GM21737 (cell line): ENCODE measurements around the gene NPDC1.

Experiments used
- ATAC-seq: cut with Tn5 transposase; IDR thresholded peaks from one replicate; pipeline ENCODE4 v1.9.1; 2021; ENCODE audit warnings: mild to moderate bottlenecking, moderate library complexity; ENCODE audit not compliant: unreplicated experiment

The NPDC1 gene

DNA sequence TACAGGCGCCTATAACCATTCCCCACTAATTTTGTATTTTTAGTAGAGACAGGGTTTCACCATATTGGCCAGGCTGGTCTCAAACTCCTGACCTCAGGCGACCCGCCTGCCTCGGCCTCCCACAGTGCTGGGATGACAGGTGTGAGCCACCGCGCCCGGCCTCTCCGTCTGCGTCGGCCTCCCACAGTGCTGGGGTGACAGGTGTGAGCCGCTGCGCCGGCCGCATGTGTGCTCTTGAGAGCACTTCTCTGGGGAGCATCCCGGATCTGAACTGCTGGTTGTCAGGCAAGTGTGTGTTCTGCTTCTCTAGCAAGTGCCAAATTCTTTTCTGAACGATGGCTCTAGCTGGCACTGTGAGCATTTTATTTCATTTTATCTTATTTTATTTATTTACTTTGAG is 11.6 kb upstream of the NPDC1 start:
- ATAC-seq: no peak

DNA sequence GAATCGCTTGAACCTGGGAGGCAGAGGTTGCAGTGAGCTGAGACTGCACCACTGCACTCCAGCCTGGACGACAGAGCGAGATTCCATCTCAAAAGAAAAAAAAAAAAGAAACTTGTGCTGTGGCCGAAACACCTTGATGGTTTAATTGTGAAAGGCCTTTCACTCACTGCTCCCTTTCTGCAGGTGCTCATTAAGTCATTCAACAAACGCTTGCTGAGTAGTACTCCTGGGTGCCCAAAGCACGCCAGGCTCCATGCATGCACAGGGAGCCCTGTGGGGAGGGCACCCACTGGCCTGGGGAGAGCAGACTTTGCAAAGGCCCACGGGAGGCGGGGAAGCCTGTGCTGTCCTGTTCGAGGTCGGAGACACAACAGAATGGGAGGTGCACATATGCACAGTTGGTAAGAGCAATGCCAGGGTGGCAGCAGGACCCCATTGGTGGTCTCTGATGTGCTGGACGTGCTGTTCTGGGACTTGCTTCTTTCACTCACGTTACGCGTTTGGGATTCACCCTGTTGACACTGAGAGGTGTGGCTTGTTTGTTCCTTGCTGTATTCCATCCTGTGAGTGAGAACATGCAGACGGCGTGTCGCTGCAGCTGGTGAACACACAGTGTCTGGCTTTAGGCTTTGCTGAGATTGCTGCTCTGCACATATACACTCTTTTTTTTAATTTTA is 10.9 kb upstream of the NPDC1 start:
- ATAC-seq: no peak

DNA sequence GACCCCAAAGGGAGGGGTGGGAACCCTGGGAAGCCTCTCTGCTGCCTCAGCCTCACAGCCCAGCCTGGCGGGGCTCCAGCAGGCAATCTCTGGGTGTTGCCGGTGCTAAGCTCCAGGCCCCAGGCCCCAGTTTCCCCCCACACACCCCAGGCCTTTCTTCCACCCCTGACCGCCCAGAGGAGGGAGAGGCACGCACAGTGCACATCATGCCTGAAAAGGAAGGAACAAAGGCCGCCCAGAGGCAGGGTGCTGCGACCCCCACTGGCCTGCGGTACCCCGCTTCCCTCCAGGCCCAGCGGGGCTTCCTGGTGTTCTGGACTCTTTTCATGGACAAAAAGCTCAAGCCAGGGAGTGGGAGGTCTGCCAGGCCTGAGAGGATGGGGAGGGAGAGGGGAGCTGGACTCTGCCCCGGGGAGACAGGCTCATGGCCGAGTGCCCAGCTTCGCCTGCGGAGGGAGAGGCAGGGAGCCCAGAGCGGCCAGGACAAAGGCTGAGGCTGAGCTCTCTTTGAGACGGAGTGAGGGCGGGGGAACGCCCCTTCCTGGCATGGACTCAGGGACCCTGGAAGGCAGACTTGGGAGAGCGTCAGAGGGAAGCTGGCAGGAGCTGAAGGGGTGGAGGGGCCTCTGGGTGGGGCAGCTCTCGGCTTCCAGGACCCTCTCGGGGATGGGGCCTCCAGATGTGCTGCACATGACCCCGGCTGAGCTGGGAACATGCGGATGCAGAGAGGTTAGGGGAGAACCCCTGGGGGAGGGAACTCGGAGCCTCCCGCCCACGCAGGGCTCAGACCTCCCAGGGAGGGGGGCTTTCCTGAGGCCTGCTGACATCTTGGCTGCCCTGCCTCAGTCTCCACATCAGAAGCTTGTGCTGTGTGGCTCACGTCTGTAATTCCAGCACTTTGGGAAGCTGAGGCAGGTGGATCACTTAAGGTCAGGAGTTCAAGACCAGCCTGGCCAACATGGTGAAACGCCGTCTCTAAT is 9.7 kb upstream of the NPDC1 start:
- no peak for ATAC-seq

DNA sequence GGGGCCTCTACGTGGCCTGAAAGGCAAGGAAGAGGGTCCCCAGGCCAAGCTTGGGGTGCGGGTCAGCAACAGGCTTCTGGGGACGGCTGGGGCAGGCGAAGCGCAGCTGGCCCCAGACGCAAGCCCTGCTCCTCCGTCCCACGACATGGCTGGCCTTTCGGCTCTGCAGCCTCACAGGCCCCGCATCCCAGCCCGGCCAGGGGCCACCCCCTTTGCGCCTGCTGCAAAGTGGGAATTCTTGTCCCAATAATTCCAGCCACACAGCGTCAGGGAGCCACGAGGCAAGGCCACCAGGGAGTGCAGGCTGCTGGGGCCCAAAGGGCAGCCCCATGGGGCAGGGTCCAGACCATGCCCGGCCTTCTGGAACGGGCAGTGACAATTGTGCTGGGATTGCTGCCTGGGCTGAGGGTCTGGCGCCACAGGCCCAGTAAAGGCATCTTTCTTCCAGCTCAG is 9.0 kb upstream of the NPDC1 start:
- no peak for ATAC-seq

DNA sequence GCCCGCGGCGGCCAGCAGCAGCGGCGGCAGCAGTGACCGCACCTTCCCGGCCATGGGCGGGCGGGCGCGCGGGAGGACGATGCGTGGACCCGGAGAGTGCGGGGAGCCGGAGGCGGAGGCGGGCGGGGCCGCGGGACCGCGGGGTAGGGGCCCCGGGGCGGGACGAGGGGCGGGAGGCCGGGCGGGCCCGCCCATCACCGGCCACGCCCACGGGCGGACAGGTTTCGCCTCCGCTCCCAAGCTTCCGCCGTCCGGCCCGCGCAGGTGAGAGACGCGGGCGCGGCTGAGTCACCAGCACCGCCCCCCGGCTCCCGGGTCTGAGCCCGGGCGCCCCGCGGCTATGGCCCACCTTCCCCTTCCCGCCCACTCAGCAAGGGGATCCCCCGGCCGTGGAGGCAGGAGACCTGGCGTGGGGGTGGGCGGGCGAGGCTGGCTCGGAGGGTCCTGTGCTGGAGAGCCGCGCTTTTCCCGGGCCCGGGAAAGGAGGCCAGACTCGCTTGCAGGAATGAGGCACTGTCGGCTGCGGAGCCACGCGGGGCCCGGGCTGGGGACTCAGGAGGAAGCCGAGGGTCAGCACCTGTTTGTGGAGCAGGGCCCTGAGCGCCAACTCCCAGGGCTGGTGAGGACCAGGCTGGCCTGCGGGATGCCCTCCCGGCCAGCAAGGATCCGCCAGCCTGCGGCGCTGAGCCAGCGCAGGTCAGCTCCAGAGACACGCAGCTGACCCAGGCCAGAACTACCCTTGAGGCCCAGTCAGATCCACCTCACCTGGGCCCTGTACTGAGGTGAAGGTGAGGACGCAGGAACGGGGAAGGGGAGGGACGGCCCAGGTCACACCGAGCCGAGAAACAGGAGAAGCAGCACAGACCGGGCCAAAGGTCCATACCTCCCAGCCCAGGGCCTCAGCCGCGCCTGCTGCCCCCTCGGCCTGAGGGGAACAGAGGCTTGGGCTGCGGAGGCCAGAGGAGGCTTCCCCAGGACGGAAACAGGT is 8.3 kb upstream of the NPDC1 start, which contains the start of gene ENTPD2:
ENTPD2 (minus strand) TSS at position 118 of the 988 bp plus-strand sequence; CDS start at position 54, 64 bp downstream.
- ATAC-seq: no peak

DNA sequence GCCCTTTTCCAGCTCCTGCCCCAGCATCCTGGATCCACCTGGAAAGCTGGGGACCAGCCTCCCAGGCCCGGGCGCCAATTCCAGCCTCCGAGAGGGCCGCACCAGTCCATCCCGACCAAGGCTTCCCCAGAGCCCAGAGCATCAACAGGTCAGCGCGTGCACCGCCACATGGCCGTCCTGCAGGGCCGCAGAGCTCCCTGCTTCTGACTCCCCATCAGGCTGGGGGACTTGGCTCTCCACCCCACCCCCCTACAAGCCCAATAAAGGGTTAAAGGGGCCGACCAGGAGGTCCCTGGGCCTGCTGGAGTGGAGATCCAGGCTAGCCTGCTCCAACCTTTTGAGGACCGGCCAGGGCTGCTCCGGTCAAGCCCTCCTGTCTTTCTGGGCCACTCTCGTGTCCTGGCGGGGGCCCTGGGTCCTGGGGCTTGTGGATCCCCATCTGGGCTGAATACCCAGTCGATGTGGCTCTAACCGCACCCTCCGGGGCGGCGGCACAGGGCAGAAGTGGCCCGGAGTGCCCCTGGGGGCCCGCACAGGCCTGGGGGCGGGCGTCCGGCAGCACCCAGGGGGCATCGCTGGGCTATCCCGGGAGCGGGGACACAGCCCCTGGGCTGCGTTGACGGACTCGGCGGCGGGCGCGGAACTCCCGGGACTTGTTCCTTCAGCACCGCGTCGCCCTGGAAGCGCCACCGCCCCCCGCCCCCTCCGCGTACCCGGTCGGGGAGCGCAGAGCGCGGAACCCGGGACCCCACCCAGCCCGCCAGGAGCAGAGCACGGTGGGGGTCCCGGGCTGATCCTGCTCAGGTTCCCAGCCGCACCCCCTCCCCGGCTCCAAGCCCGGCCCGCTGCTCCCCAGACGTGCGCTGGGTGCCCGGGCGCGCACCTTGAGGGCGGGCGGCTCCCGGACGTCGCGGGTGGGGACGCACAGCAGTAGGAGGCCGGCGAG is 7.3 kb upstream of the NPDC1 start:
- no peak for ATAC-seq

DNA sequence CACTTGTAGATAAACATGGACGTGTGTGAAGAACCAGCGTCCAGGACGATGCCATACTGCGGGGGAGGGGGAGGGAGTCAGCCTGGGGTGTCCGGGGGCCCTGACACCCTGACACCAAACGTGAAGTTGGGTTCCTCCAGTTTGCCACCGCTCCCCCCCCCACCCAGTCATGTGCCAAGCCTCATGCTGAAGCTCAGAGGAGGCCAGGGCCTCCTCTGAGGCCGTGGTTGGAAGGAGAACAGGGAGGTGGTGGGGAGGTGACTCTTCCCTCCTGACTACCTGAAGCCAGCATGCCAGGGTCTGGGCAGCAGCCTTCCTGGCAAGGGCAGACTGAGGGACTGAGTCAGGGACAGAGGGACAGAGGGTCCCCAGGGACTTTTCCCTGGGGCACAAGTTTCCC is 6.3 kb upstream of the NPDC1 start:
- no peak for ATAC-seq

DNA sequence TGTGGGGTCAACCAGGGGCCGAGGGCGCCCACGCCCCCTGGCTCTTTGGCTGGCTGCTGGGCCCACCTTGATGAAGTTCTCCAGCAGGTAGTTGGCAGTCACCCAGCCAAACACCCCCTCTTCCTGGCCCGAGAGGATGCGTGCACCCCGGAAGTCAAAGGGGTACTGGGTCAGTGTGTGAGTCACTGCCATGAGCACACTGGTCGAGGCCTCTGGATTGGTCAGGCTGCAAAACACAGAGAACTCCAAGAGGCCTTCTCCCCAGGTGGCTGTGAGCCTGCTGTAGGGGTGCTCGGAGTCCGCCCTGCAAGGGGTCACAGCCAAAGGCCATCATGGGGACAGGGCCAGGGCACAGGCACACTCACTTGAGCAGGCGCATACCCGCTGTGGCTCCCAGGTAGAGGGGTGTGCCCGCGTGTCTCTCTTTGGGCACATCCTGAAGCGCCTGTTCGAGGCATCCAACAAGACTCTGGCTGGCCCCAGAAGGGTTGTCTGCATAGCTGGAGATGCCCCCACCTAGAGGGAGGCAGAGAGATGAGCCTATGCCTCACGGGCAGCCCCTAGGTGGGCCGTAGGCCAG is 5.3 kb upstream of the NPDC1 start:
- ATAC-seq: no peak

DNA sequence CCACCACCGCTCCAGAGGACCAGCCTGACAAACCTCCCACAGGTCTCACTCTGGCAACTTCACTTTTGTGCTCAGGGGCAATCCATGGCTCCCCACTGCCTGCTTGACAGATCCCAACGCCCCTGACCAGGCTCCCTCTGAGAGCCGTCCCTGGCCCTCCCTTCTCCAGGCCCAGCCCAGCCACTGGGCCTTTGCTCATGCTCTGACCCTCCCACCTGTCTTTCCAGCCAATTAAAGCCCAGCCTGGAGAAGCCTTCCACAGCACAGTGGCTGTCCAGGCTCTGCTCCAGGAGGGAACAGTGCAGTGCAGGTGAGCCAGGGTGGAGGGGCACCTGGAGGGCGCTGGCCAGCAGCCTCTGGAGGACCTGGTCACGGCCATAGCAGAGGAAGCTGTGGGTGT is 4.6 kb upstream of the NPDC1 start:
- no peak for ATAC-seq

DNA sequence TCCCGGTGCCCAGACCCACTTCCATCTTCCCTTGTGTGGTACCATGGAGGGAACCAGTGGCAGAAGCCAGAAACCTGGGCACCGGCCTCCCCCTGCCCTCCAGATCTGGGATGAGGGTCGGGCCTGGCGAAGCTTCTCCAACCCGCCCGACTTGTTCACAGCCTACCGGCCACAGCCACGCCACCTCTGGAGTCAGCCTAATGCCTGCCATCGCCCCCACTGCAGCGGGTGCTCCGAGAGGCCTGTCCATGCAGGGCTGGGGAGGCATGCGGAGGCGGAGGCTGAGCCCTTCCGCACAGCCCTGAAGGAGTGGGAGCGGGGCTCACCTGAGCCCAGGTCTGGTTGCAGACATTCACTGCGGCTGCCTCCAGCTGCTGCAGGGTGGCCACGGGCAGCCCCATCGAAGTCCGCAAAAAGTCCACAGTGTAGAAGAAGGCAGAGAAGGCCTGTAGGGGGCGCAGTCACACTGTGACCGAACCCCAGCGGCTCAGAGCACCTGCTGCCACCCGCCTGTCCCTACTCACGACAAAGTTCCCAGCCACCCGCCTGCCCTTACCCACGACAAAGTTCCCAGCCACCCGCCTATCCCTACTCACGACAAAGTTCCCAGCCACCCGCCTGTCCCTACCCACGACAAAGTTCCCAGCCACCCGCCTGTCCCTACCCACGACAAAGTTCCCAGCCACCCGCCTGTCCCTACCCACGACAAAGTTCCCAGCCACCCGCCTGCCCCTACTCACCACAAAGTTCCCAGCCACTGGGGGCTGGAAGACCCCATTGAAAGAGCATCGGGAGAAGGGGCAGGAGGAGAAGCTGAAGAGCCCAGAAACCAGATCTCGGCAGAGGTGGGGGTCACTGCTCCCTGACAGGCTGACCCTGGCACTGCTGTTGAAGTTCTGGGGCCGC is 3.8 kb upstream of the NPDC1 start:
- ATAC-seq: no peak

DNA sequence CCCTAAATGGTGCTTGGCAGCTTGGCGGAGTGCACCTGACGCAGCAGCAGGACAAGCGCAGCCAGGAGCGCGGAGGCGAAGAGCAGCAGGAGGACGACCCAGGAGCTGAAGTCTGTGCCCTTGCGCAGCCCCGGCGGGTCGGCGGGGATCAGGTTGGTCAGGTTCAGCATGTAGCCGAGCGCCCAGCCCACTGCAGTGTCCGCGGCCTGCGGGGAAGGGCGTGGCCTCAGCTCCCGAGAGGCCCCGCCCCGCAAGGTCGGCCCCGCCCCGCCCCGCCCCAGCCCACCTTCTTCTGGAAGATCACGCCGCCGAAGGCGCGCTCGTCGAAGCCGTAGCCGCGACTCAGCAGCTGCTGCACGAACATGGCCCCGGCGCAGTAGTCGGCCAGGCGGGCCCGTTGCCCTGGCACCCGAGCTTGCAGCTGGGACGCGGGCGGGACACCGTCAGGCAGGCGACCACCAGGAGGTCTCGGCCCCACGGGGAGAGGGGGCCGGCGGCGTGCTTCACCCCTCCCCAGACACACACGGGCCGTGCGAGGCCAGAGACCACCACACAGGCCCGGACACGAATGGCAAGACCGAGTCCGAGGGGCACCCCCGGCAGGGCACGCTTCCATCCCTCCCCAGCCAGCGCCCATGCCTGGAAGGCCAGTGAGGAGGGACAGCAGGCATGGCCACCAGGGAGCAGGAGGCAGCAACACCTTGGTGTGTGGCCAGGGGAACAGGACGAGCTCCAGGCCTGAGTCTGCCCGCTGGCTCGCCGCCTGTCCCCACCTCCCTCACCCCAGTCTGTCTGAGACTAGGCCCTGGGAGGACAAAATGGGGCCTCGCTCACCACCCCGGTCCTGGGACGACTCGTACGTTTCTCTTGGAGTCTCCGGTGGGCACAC is 2.9 kb upstream of the NPDC1 start:
- ATAC-seq: no peak

DNA sequence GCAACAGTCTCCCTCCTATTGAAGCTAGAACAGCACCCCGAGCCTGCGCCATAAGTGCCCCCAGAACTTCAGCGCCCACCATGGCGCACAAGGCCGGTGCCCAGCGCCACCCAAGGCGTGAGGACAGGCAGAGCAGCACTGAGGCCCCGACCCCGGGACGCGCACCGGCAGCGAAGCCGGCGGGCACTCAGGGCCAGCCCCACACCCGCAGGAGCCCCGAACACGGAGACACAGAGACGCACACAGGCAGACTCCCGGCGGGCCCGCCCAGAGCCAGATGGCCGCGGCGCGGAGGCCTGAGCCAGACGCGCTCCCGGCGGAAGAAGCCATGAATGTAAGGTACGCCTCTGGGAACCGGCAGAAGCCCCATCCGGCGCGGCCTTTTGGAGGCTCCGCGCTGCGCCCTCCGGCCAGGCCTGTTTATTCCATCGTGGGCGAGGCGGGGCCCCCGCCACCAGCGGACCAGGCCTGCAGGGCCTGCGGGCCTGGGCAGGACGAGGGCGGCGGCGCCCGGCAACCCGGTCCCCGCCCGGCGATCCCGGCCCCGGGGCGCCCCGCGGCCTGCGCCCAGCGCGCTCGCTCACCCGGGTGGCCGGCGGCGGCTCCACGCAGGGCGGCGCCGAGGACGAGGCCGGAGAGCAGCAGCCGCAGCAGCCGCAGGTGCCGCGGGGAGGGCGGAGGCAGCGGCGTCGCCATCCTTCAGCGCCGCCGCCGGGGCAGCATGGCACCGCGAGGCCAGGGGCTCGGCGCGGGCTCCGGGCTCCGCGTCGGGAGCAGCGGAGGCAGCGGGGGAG is 486 bp downstream of the NPDC1 start:
- ATAC-seq: no peak

DNA sequence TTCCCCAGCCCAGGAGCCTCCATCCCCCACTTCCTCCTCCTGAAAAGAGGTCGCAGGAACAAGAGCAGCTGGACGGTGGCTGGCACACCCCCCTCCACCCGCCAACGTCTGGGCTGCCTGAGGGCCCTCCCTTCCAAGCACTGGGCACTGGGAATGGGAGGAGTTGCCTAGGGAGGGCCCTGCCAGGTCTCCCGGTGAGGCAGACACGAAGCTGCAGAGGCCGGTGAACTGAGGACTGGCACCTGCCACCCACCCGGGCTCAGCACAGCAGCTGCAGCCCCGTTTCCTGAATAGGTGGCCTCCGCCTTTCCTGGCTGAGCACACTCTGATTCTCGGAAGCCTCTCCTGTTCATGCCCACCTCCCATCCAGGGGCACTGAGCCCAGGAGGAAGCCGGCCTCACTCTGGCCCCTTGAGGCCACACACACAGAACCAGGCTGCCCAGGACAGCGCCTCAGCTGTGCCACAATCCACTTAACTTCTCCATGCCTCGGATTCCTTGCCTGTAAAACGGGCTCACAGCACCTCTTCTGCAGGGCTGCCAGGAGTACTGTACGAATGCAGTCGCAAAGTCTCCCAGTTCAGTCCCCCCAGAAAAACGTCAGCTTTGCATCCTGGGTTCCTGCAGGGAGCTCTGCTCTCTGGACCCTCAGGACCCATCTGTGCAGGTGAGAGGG is 1.3 kb downstream of the NPDC1 start:
- no peak for ATAC-seq

DNA sequence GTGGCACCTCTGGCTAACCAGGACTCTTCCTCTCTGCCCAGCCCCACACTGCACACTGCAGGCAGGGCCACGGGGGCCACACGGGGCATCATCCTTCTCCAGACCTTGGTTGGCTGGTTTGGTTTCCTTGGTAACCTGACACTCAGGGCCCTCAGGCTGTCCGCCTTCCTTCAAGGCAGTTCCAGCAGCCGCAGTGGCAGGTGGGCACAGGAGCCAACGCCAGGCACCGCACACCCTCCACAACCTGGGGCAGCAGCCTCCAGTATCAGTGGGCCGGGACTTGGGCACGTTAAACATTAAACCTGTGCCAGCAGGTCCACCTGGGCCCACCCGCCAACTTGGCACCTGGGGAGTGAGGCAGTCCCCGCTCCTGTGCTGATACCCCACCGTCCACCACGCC is 1.9 kb downstream of the NPDC1 start:
- ATAC-seq: no peak

DNA sequence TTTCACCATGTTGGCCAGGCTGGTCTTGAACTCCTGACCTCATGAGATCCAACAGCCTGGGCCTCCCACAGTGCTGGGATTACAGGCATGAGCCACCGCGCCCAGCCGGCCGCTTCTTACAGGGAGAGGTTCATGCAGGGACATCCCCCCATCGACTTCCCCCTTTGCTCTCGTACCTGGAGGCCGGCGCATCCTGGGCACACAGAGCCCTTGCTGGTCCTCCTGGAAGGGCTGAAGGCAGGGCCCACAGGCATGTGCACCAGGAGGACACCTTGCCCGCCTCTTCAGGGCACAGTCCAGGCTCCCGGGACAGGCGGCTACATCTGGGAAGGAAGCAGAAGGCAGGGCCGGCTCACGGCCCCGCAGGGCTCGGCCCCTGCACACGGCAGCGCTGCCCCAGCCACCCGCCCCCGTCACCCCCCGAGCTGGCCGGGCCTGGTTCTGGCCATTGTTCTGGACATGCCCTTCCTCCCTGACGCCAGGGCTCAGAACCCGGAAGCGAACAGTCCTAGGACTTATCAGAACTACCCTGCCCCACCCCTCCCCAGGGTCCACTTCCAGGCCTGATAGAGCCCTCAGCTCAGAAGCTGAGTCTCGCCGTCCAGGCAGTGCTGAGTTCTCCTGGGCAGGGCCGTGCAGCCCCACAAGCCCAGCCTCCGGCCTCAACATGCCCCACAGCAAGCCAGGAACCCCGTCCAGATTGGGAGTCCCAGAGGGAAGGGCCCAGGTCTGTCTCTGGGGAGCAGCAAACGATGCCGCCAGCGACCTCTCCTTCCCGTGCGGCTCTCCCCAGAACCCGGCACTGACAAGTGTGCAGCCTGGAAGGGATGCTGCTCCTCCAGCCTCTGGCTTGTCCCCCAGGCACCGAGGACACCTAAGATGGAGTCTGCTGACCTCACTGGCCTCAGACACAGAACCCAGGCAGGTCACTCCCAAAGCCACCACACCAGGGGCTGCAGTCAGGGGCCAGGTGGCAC is 2.9 kb downstream of the NPDC1 start:
- no peak for ATAC-seq
